Measurements from ENCODE around the gene SGIP1. TPM values are rescaled to one million over a fixed set of nuclear protein-coding genes. Genes with fewer than 3 reads are reported as not detected.

Gene SGIP1
- total RNA-seq, 4 donors from 2014 or later = 0.10 to 2.8 (median 0.66) TPM

DNA sequence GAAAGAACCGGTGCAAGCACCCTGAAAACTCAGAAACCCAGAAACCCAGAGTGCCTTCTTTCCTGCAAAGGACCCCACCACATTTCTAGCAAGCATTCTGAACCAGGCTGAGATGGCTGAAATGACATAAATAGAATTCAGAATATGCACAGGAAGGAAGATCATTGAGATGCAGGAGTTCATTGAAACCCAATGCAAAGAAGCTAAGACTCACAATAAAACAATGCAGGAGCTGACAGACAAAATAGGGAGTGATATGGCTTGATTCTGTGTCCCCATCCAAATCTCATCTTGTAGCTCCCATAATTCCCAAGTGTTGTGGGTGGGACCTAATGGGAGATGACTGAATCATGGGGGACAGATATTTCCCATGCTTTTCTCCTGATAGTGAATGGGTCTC lies 22.8 kb upstream of the SGIP1 start:
- Histone ChIP-seq H3K27me3 (peaks cover 2% of the 10 kb centered on the region), H3K4me1 (no peaks in the 10 kb centered on the region), H3K36me3 (no peaks in the 10 kb centered on the region), H3K4me3 (no peak overlapping the region), H3K27ac (no peak overlapping the region), H3K9me3 (no peaks in the 10 kb centered on the region)
- 94% methylated on average over 1 of the region's 1 CpG for WGBS
- TF ChIP-seq POLR2AphosphoS5 (IDR thresholded peaks at IDR 0.05) = no peak
- no peak for TF ChIP-seq POLR2A (IDR thresholded peaks at IDR 0.05)
- TF ChIP-seq, protein P1, sequence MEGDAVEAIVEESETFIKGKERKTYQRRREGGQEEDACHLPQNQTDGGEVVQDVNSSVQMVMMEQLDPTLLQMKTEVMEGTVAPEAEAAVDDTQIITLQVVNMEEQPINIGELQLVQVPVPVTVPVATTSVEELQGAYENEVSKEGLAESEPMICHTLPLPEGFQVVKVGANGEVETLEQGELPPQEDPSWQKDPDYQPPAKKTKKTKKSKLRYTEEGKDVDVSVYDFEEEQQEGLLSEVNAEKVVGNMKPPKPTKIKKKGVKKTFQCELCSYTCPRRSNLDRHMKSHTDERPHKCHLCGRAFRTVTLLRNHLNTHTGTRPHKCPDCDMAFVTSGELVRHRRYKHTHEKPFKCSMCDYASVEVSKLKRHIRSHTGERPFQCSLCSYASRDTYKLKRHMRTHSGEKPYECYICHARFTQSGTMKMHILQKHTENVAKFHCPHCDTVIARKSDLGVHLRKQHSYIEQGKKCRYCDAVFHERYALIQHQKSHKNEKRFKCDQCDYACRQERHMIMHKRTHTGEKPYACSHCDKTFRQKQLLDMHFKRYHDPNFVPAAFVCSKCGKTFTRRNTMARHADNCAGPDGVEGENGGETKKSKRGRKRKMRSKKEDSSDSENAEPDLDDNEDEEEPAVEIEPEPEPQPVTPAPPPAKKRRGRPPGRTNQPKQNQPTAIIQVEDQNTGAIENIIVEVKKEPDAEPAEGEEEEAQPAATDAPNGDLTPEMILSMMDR (IDR thresholded peaks at IDR 0.05) = no peak
- TF ChIP-seq EP300 (IDR thresholded peaks at IDR 0.05) = no peak
- DNase-seq (ENCODE audit: low spot score in 2 of 2) = no peak

DNA sequence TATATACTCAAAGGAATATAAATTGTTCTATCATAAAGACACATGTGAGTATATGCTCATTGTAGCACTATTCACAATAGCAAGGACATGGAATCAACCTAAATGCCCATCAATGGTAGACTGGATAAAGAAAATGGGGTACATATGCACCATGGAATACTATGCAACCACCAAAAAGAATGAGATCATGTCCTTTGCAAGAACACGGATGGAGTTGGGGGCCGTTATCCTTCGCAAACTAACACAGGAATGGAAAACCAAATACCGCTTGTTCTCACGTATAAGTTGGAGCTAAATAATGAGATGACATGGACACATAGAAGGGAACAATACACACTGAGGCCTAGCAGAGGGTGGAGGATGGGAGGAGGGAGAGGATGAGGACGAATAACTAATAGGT lies 16.0 kb upstream of the SGIP1 start:
- no peak for TF ChIP-seq EP300 (IDR thresholded peaks at IDR 0.05)
- TF ChIP-seq POLR2AphosphoS5 (IDR thresholded peaks at IDR 0.05) = no peak
- no peak for TF ChIP-seq POLR2A (IDR thresholded peaks at IDR 0.05)
- TF ChIP-seq, protein P1 (IDR thresholded peaks at IDR 0.05) = no peak
- DNase-seq (ENCODE audit: low spot score in 2 of 2) = no peak
- no peaks in the 10 kb centered on the region for H3K27me3 ChIP-seq
- H3K4me1 ChIP-seq = no peaks in the 10 kb centered on the region
- H3K36me3 ChIP-seq = no peaks in the 10 kb centered on the region
- 72% methylated on average over 6 of the region's 6 CpGs for WGBS
- H3K27ac ChIP-seq = no peak overlapping the region
- no peak overlapping the region for H3K4me3 ChIP-seq
- H3K9me3 ChIP-seq = no peaks in the 10 kb centered on the region

DNA sequence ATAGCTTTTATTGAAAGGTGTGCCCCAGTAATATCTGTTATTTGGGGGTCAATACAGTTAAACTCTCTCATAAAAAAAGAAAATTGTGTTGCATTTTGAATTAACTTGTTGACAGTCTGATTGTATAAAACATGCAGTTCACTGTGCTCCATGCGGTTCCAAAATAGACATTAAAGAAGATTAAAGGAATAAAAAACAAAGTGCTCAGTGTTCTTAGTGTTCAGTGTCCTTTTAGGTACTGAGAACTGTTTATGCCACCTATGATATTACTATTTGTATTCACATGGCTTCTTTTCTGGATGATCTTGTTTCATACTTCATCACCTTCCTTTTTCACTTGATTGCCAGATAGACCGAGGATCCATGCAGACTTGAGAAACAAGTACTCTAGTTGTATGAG lies 15.3 kb upstream of the SGIP1 start:
- no peak for DNase-seq (ENCODE audit: low spot score in 2 of 2)
- Histone ChIP-seq H3K27ac (no peak overlapping the region), H3K36me3 (no peaks in the 10 kb centered on the region), H3K4me3 (no peak overlapping the region), H3K4me1 (no peaks in the 10 kb centered on the region), H3K9me3 (no peaks in the 10 kb centered on the region), H3K27me3 (no peaks in the 10 kb centered on the region)
- TF ChIP-seq, protein P1 (IDR thresholded peaks at IDR 0.05) = no peak
- TF ChIP-seq POLR2AphosphoS5 (IDR thresholded peaks at IDR 0.05) = no peak
- 77% methylated on average over 2 of the region's 2 CpGs for WGBS

DNA sequence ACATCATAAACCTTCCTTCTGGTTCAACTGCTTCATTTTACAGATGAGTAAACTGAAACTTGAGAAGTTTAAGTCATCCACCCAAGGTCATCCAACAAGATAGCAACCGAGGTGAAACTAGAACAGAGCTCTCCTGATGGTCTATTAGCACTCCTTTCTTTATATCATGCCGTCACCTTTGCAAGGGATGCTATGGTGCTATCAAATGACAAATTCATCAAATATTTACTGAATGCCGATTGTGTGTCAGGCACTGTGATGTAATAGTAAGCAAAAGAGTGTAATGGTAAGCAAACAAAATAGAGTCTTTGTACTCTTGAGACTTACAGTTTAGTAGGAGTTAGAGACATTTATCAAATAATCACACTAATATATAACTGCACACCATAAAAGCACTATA lies 14.0 kb upstream of the SGIP1 start:
- Histone ChIP-seq H3K27ac (no peak overlapping the region), H3K4me1 (no peaks in the 10 kb centered on the region), H3K4me3 (no peak overlapping the region), H3K9me3 (no peaks in the 10 kb centered on the region), H3K36me3 (no peaks in the 10 kb centered on the region), H3K27me3 (no peaks in the 10 kb centered on the region)
- TF ChIP-seq POLR2A (IDR thresholded peaks at IDR 0.05) (no peak), EP300 (IDR thresholded peaks at IDR 0.05) (no peak), POLR2AphosphoS5 (IDR thresholded peaks at IDR 0.05) (no peak)
- TF ChIP-seq, protein P1 (IDR thresholded peaks at IDR 0.05) = no peak
- DNase-seq (ENCODE audit: low spot score in 2 of 2) = no peak
- 87% methylated on average over 3 of the region's 3 CpGs for WGBS

DNA sequence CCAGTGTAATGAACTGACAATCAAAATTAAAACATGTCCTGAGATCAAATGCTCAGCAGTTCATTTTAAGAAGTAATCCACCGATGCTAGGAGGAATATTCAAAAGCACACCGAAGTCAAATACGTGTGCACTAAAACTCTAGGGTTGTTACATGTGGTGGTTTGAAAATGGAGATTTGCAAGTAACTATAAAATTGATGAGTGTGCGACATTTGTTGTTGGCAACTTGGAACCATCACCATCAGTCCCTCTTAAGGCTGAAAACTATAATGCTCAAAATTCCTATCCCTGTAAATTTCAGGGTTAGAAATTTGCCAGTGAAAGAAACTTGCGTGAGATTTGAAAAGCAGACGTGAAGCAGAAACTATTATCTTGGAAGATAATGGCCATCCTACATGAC lies 13.3 kb upstream of the SGIP1 start:
- Histone ChIP-seq H3K4me3 (no peak overlapping the region), H3K27me3 (no peaks in the 10 kb centered on the region), H3K4me1 (no peaks in the 10 kb centered on the region), H3K9me3 (no peaks in the 10 kb centered on the region), H3K27ac (no peak overlapping the region), H3K36me3 (no peaks in the 10 kb centered on the region)
- DNase-seq (ENCODE audit: low spot score in 2 of 2) = no peak
- TF ChIP-seq, protein P1 (IDR thresholded peaks at IDR 0.05) = no peak
- TF ChIP-seq POLR2AphosphoS5 (IDR thresholded peaks at IDR 0.05) = no peak
- TF ChIP-seq POLR2A (IDR thresholded peaks at IDR 0.05) = no peak
- WGBS = 76% methylated on average over 6 of the region's 6 CpGs
